RWPE1 (cell line): ENCODE results near the gene VIP.

Experiments used
- CTCF ChIA-PET: fragments of 350-600 bp; sonication (Branson Sonifier 250); formaldehyde crosslinking; extraction: SDS; loops from one replicate; lab custom pipeline; 2021; lab: Yijun Ruan, JAX
- POLR2A ChIA-PET: fragments of 400-600 bp; formaldehyde crosslinking; extraction: SDS; loops from one replicate; lab custom pipeline; 2020; ENCODE audit warnings: antibody characterized with exemption; ENCODE audit not compliant: low non-redundant PET; lab: Yijun Ruan, JAX
- DNase-seq: peaks from one replicate; pipeline ENCODE4 v3.0.0; 2012; ENCODE audit warnings: low spot score
- H3K27ac ChIP-seq: fragments of 450-650 bp; 2 replicates; pipeline ENCODE4 v1.5.1; 2017
- CTCF ChIP-seq: fragments of 450-650 bp; conservative IDR thresholded peaks from 2 replicates; pipeline ENCODE4 v1.5.1; 2017; ENCODE audit warnings: low read depth, mild to moderate bottlenecking

Gene VIP

GRCh38 chr6:152736687-152737273, 13.8 kb upstream of the VIP start:
- DNase-seq: no peak
- CTCF ChIA-PET: no interaction called here
- POLR2A ChIA-PET: no interaction called here
- no peak overlapping the region for H3K27ac ChIP-seq
- TF ChIP-seq CTCF: no peak

GRCh38 chr6:152745509-152746171, 5.0 kb upstream of the VIP start:
- no peak for TF ChIP-seq CTCF
- POLR2A ChIA-PET: no interaction called here
- CTCF ChIA-PET: no interaction called here
- DNase-seq: no peak
- no peak overlapping the region for H3K27ac ChIP-seq

GRCh38 chr6:152746172-152746553, 4.4 kb upstream of the VIP start:
- no peak for TF ChIP-seq CTCF
- ChIA-PET CTCF (no interaction called here), POLR2A (no interaction called here)
- no peak overlapping the region for H3K27ac ChIP-seq
- peak; percentile 70 for DNase-seq

GRCh38 chr6:152748843-152749242, 1.8 kb upstream of the VIP start:
- ChIA-PET CTCF (interaction anchor here (0.9 to 1.2 kb wide), 3 partner anchors 21 to 199 kb away, joined by 4 read pairs; no protein-coding TSS in a partner anchor), POLR2A (no interaction called here)
- peak; percentile 15; the same call in 1 of the 2 replicates for TF ChIP-seq CTCF
- no peak overlapping the region for H3K27ac ChIP-seq
- DNase-seq: no peak

- no peak for TF ChIP-seq CTCF
- H3K27ac ChIP-seq: no peak overlapping the region
- ChIA-PET CTCF (interaction anchor here (0.9 to 1.2 kb wide), 3 partner anchors 21 to 199 kb away, joined by 4 read pairs; no protein-coding TSS in a partner anchor), POLR2A (no interaction called here)
- no peak for DNase-seq
These were observed 1.3 kb upstream of the VIP start for GRCh38 chr6:152749336-152749735.

GRCh38 chr6:152765331-152765730, 14.7 kb downstream of the VIP start:
- H3K27ac ChIP-seq: no peak overlapping the region
- POLR2A ChIA-PET: no interaction called here
- DNase-seq: no peak
- CTCF ChIA-PET: no interaction called here
- TF ChIP-seq CTCF: no peak
